ENCODE results near the gene IL21R. TPM values are rescaled to one million over a fixed set of nuclear protein-coding genes. Genes with fewer than 3 reads are reported as not detected.
A peak's percentile ranks its signal among the peaks of the same experiment; 100 is the strongest.

IL21R gene
- total and polyA plus RNA-seq, 10 of the 15 experiments (the other 5 are each of a cell fraction or from before 2014, with no cell fraction given): 5.3 to 138 (median 82.5) TPM

DNA sequence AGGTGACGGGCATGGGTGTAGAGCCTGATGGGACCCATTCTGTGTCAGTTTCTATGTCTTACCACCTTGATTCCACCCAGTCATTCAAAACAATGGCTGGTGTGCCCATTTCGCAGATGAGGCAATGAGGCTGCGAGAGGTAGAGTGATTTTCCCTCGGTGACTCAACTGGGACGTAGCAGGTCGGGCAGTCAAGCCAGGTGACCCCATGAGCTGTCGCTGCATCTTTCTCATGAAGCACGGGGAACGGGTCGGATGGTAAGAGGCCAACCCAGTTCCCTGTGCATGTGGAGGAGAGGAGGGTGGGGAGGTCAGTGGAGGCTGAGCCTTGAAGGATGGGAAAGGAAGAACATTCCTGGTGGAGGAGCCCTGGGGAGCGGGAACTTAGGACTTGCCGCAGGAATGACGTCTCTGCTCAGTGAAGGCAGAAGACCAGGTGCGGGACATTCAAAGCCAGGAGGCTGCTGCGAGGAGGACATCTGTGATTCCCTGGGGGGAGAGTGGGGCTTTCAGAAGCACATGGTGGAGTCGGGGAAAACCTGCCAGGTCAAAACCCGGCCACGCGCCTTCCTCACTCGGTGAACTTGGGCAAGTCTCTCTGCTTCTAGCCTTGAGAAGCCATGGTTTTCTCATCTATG lies 1.1 kb downstream of the IL21R start (continued):
- peak; percentile 46; the same call in 1 of the 2 replicates for TF ChIP-seq NKRF (conservative IDR thresholded peaks at IDR 0.05)
- no peak for TF ChIP-seq KDM1A (IDR thresholded peaks at IDR 0.05; ENCODE audit: borderline replicate concordance)
- TF ChIP-seq CHD1 (IDR thresholded peaks at IDR 0.05; ENCODE audit: low read depth, low read length): 0 out of 2 replicates have a peak, but pooled peaks have one; percentile 25
- TF ChIP-seq NBN (IDR thresholded peaks at IDR 0.05): 0 out of 2 replicates have a peak, but pooled peaks have one; percentile 48
- peak; percentile 73 for TF ChIP-seq MYC (IDR thresholded peaks at IDR 0.05; ENCODE audit: insufficient read depth, insufficient read length, insufficient replicate concordance, low read length, severe bottlenecking)
- peak; percentile 64; the same call in 1 of the 2 replicates for TF ChIP-seq YY1 (IDR thresholded peaks at IDR 0.05; ENCODE audit: low read depth, low read length)
- TF ChIP-seq SMARCA5 (IDR thresholded peaks at IDR 0.05): peak; percentile 44
- TF ChIP-seq FOXM1 (IDR thresholded peaks at IDR 0.05; ENCODE audit: low read depth, low read length): no peak
- no peak for TF ChIP-seq STAT3 (IDR thresholded peaks at IDR 0.05; ENCODE audit: low read depth, low read length)
- peak; percentile 94 for TF ChIP-seq MXI1 (IDR thresholded peaks at IDR 0.05; ENCODE audit: low read depth, low read length)
- TF ChIP-seq STAT1 (conservative IDR thresholded peaks at IDR 0.05): no peak
- peak; percentile 93 to 94 for TF ChIP-seq IKZF2 (IDR thresholded peaks at IDR 0.05)
- TF ChIP-seq SREBF2 (IDR thresholded peaks at IDR 0.05; ENCODE audit: low read length): no peak
- TF ChIP-seq SMC3 (IDR thresholded peaks at IDR 0.05; ENCODE audit: borderline replicate concordance, low read length): no peak
- TF ChIP-seq TCF3 (IDR thresholded peaks at IDR 0.05; ENCODE audit: borderline replicate concordance, insufficient read depth, low read depth, low read length): peak; percentile 88; the same call in 1 of the 2 replicates
- no peak for TF ChIP-seq RCOR1 (conservative IDR thresholded peaks at IDR 0.05; ENCODE audit: low read depth, low read length)
- no peak for TF ChIP-seq RUNX3 (IDR thresholded peaks at IDR 0.05; ENCODE audit: low read length)
- 0 out of 2 replicates have a peak, but pooled peaks have one; percentile 43 for TF ChIP-seq ASH2L (IDR thresholded peaks at IDR 0.05; ENCODE audit: borderline replicate concordance, low read depth)
- TF ChIP-seq, protein P1, sequence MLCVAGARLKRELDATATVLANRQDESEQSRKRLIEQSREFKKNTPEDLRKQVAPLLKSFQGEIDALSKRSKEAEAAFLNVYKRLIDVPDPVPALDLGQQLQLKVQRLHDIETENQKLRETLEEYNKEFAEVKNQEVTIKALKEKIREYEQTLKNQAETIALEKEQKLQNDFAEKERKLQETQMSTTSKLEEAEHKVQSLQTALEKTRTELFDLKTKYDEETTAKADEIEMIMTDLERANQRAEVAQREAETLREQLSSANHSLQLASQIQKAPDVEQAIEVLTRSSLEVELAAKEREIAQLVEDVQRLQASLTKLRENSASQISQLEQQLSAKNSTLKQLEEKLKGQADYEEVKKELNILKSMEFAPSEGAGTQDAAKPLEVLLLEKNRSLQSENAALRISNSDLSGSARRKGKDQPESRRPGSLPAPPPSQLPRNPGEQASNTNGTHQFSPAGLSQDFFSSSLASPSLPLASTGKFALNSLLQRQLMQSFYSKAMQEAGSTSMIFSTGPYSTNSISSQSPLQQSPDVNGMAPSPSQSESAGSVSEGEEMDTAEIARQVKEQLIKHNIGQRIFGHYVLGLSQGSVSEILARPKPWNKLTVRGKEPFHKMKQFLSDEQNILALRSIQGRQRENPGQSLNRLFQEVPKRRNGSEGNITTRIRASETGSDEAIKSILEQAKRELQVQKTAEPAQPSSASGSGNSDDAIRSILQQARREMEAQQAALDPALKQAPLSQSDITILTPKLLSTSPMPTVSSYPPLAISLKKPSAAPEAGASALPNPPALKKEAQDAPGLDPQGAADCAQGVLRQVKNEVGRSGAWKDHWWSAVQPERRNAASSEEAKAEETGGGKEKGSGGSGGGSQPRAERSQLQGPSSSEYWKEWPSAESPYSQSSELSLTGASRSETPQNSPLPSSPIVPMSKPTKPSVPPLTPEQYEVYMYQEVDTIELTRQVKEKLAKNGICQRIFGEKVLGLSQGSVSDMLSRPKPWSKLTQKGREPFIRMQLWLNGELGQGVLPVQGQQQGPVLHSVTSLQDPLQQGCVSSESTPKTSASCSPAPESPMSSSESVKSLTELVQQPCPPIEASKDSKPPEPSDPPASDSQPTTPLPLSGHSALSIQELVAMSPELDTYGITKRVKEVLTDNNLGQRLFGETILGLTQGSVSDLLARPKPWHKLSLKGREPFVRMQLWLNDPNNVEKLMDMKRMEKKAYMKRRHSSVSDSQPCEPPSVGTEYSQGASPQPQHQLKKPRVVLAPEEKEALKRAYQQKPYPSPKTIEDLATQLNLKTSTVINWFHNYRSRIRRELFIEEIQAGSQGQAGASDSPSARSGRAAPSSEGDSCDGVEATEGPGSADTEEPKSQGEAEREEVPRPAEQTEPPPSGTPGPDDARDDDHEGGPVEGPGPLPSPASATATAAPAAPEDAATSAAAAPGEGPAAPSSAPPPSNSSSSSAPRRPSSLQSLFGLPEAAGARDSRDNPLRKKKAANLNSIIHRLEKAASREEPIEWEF (IDR thresholded peaks at IDR 0.05; ENCODE audit: insufficient replicate concordance, low read depth, low read length): no peak
- TF ChIP-seq IKZF1 (conservative IDR thresholded peaks at IDR 0.05): peak; percentile 93
- no peak for TF ChIP-seq HDAC6 (IDR thresholded peaks at IDR 0.05; ENCODE audit: unreplicated experiment)
- peak; percentile 3; the same call in 1 of the 2 replicates for TF ChIP-seq GATAD2B (conservative IDR thresholded peaks at IDR 0.05; ENCODE audit: low read depth)
